HepG2 (cell line): ENCODE measurements around the gene ESAM. TPM values are rescaled to one million over a fixed set of nuclear protein-coding genes. Genes with fewer than 3 reads are reported as not detected.
A peak's percentile ranks its signal among the peaks of the same experiment; 100 is the strongest.

Source experiments
- HNRNPK ChIP-seq: fragments of 200-400 bp; formaldehyde crosslinking; IDR thresholded peaks from 2 replicates; pipeline ENCODE4 v1.6.1; 2018; ENCODE audit warnings: low read length, low read depth, moderate library complexity, mild to moderate bottlenecking; ENCODE audit not compliant: poor library complexity, severe bottlenecking
- KDM6A ChIP-seq: IDR thresholded peaks from 2 replicates; pipeline ENCODE4 v1.6.1; 2016; ENCODE audit warnings: low read depth
- MED8 ChIP-seq: sonication (generic); formaldehyde crosslinking; IDR thresholded peaks from 2 replicates; pipeline ENCODE4 v1.8.1; 2023; ENCODE audit warnings: mild to moderate bottlenecking, missing genetic modification reagents; ENCODE audit not compliant: insufficient replicate concordance
- RBAK ChIP-seq: sonication (generic); formaldehyde crosslinking; IDR thresholded peaks from 2 replicates; pipeline ENCODE4 v1.5.1; 2020; ENCODE audit warnings: mild to moderate bottlenecking, missing genetic modification reagents
- SOX6 ChIP-seq, 2 experiments: fragments of 450-650 bp in 1 of 2; sonication (generic) in 1 of 2; formaldehyde crosslinking in 1 of 2; IDR thresholded peaks; 2 replicates each; pipeline versions ENCODE4 v1.4.0 to v1.6.1; 2017 to 2020; ENCODE audit warnings: antibody characterized with exemption in 1 of 2, mild to moderate bottlenecking in 1 of 2, missing genetic modification reagents in 1 of 2
- TP53 ChIP-seq: sonication (generic); formaldehyde crosslinking; conservative IDR thresholded peaks from 2 replicates; pipeline ENCODE4 v1.4.0; 2020; ENCODE audit warnings: missing genetic modification reagents
- ZNF598 ChIP-seq: sonication (generic); formaldehyde crosslinking; IDR thresholded peaks from 2 replicates; pipeline ENCODE4 v1.5.1; 2020; ENCODE audit warnings: mild to moderate bottlenecking, missing genetic modification reagents, borderline replicate concordance
- ZNF629 ChIP-seq: sonication (generic); formaldehyde crosslinking; conservative IDR thresholded peaks from 2 replicates; pipeline ENCODE4 v1.5.0; 2020; ENCODE audit warnings: missing genetic modification reagents
- polyA plus RNA-seq, 8 experiments: library from polyadenylated mRNA; depleted of rRNA in 3 of 8; stranded (reverse) in 7 of 8; unstranded in 1 of 8; fragments of >200 nt; fragmentation: Illumina TruSeq in 4 of 8; extraction: Trizol in 4 of 8; gene quantifications; 2 replicates each; pipeline versions ENCODE4 v1.2.1 to v1.2.3, GENCODE V29; 2011 to 2016; ENCODE audit warnings: low read depth in 4 of 8, missing spikeins in 1 of 8, mixed read lengths in 1 of 8; ENCODE audit not compliant: insufficient read depth in 1 of 8
- total RNA-seq, 5 experiments: library from RNA; depleted of rRNA; stranded (reverse); fragments of >200 nt; fragmentation: Illumina TruSeq; extraction: Trizol; gene quantifications; 2 replicates each; pipeline ENCODE4 v1.2.3, GENCODE V29; 2016; ENCODE audit warnings: low read depth in 1 of 5
- TF ChIP-seq, protein P1 (sequence below): IDR thresholded peaks from 2 replicates; pipeline ENCODE4 v1.6.1; 2016; ENCODE audit warnings: low read depth, missing genetic modification reagents, missing compliant biosample characterization
- TF ChIP-seq, protein P2 (sequence below): sonication (generic); formaldehyde crosslinking; IDR thresholded peaks from 2 replicates; pipeline ENCODE4 v1.4.0; 2020; ENCODE audit warnings: mild to moderate bottlenecking, missing genetic modification reagents
- TF ChIP-seq, protein P3 (sequence below): sonication (generic); formaldehyde crosslinking; IDR thresholded peaks from 2 replicates; pipeline ENCODE4 v1.4.0; 2020; ENCODE audit warnings: mild to moderate bottlenecking, missing genetic modification reagents, borderline replicate concordance

Gene ESAM
- total and polyA plus RNA-seq, 2 of the 13 experiments (the other 11 are each of a cell fraction or from before 2014, with no cell fraction given) = 1.2 to 6.8 TPM

DNA sequence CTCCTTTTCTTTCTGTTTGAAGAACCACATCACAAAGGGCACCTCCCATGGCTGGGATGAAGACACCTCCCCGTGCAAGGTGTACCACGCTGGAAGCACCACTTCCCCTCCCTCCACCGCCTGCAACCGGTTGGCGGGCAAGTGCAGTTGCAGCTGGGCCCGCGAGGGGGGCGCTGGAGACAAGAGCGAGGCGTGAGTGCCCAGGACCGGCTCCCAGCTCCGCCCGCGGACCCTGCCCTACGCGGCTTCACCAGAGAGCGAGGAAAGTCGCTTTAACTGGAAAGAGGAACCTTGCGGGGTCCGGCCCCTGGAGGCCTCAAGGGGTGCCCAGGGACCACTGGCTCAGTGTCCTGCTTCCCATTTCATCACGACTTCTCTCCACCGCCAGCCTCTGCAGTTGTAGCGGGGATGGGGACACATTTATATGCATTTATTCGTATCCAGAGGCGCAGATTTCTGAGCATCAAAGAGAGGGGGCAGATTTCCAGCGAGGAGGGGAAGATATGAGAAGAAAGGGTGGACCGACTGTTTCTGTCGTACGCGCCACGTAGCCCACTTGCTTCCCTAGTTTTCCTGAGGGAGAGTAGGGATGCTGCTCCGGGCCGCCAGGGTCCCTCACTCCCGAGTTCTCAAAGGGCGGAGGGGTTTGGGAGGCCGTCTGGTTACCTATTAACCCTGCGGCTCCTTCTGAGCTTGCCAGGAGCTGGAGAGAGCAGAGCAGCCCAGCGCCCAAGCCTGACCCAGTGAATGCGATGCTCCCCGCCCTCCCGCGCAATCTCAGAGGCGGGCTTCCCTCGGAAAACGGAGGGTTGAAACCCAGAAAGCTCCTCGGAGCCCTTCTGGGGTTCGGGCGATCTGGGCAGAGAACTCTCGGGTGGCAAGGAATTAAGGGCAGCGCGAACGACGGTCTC lies 3.5 kb downstream of the ESAM start (continued):
- TF ChIP-seq, protein P1, sequence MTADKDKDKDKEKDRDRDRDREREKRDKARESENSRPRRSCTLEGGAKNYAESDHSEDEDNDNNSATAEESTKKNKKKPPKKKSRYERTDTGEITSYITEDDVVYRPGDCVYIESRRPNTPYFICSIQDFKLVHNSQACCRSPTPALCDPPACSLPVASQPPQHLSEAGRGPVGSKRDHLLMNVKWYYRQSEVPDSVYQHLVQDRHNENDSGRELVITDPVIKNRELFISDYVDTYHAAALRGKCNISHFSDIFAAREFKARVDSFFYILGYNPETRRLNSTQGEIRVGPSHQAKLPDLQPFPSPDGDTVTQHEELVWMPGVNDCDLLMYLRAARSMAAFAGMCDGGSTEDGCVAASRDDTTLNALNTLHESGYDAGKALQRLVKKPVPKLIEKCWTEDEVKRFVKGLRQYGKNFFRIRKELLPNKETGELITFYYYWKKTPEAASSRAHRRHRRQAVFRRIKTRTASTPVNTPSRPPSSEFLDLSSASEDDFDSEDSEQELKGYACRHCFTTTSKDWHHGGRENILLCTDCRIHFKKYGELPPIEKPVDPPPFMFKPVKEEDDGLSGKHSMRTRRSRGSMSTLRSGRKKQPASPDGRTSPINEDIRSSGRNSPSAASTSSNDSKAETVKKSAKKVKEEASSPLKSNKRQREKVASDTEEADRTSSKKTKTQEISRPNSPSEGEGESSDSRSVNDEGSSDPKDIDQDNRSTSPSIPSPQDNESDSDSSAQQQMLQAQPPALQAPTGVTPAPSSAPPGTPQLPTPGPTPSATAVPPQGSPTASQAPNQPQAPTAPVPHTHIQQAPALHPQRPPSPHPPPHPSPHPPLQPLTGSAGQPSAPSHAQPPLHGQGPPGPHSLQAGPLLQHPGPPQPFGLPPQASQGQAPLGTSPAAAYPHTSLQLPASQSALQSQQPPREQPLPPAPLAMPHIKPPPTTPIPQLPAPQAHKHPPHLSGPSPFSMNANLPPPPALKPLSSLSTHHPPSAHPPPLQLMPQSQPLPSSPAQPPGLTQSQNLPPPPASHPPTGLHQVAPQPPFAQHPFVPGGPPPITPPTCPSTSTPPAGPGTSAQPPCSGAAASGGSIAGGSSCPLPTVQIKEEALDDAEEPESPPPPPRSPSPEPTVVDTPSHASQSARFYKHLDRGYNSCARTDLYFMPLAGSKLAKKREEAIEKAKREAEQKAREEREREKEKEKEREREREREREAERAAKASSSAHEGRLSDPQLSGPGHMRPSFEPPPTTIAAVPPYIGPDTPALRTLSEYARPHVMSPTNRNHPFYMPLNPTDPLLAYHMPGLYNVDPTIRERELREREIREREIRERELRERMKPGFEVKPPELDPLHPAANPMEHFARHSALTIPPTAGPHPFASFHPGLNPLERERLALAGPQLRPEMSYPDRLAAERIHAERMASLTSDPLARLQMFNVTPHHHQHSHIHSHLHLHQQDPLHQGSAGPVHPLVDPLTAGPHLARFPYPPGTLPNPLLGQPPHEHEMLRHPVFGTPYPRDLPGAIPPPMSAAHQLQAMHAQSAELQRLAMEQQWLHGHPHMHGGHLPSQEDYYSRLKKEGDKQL = no peak
- TF ChIP-seq HNRNPK (no peak), MED8 (CRISPR knock-in tag) (no peak), ZNF598 (CRISPR knock-in tag) (0 out of 2 replicates have a peak, but pooled peaks have one; percentile 40), KDM6A (CRISPR knock-in tag) (no peak), SOX6 (IDR thresholded peaks at IDR 0.05) (no peak), SOX6 (CRISPR knock-in tag; IDR thresholded peaks at IDR 0.05) (peak; percentile 25), RBAK (CRISPR knock-in tag) (no peak), TP53 (CRISPR knock-in tag) (no peak), ZNF629 (CRISPR knock-in tag) (no peak)
- TF ChIP-seq, protein P2, sequence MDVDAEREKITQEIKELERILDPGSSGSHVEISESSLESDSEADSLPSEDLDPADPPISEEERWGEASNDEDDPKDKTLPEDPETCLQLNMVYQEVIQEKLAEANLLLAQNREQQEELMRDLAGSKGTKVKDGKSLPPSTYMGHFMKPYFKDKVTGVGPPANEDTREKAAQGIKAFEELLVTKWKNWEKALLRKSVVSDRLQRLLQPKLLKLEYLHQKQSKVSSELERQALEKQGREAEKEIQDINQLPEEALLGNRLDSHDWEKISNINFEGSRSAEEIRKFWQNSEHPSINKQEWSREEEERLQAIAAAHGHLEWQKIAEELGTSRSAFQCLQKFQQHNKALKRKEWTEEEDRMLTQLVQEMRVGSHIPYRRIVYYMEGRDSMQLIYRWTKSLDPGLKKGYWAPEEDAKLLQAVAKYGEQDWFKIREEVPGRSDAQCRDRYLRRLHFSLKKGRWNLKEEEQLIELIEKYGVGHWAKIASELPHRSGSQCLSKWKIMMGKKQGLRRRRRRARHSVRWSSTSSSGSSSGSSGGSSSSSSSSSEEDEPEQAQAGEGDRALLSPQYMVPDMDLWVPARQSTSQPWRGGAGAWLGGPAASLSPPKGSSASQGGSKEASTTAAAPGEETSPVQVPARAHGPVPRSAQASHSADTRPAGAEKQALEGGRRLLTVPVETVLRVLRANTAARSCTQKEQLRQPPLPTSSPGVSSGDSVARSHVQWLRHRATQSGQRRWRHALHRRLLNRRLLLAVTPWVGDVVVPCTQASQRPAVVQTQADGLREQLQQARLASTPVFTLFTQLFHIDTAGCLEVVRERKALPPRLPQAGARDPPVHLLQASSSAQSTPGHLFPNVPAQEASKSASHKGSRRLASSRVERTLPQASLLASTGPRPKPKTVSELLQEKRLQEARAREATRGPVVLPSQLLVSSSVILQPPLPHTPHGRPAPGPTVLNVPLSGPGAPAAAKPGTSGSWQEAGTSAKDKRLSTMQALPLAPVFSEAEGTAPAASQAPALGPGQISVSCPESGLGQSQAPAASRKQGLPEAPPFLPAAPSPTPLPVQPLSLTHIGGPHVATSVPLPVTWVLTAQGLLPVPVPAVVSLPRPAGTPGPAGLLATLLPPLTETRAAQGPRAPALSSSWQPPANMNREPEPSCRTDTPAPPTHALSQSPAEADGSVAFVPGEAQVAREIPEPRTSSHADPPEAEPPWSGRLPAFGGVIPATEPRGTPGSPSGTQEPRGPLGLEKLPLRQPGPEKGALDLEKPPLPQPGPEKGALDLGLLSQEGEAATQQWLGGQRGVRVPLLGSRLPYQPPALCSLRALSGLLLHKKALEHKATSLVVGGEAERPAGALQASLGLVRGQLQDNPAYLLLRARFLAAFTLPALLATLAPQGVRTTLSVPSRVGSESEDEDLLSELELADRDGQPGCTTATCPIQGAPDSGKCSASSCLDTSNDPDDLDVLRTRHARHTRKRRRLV (CRISPR knock-in tag) = no peak
- TF ChIP-seq, protein P3, sequence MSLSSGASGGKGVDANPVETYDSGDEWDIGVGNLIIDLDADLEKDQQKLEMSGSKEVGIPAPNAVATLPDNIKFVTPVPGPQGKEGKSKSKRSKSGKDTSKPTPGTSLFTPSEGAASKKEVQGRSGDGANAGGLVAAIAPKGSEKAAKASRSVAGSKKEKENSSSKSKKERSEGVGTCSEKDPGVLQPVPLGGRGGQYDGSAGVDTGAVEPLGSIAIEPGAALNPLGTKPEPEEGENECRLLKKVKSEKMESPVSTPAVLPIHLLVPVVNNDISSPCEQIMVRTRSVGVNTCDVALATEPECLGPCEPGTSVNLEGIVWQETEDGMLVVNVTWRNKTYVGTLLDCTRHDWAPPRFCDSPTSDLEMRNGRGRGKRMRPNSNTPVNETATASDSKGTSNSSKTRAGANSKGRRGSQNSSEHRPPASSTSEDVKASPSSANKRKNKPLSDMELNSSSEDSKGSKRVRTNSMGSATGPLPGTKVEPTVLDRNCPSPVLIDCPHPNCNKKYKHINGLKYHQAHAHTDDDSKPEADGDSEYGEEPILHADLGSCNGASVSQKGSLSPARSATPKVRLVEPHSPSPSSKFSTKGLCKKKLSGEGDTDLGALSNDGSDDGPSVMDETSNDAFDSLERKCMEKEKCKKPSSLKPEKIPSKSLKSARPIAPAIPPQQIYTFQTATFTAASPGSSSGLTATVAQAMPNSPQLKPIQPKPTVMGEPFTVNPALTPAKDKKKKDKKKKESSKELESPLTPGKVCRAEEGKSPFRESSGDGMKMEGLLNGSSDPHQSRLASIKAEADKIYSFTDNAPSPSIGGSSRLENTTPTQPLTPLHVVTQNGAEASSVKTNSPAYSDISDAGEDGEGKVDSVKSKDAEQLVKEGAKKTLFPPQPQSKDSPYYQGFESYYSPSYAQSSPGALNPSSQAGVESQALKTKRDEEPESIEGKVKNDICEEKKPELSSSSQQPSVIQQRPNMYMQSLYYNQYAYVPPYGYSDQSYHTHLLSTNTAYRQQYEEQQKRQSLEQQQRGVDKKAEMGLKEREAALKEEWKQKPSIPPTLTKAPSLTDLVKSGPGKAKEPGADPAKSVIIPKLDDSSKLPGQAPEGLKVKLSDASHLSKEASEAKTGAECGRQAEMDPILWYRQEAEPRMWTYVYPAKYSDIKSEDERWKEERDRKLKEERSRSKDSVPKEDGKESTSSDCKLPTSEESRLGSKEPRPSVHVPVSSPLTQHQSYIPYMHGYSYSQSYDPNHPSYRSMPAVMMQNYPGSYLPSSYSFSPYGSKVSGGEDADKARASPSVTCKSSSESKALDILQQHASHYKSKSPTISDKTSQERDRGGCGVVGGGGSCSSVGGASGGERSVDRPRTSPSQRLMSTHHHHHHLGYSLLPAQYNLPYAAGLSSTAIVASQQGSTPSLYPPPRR (CRISPR knock-in tag) = 0 out of 2 replicates have a peak, but pooled peaks have one; percentile 26
